DMS 273 (cell line): ENCODE results near the gene FXYD3.

Experiments used
- DNase-seq: peaks from one replicate; lab custom pipeline; 2025; ENCODE audit not compliant: unreplicated experiment; lab: John Stamatoyannopoulos, UW

The FXYD3 gene

GRCh38 chr19:35157431-35157830 lies 41.8 kb downstream of the FXYD3 start:
- no peak for DNase-seq

GRCh38 chr19:35159606-35160005 lies 44.0 kb downstream of the FXYD3 start:
- DNase-seq: no peak

GRCh38 chr19:35160629-35161433 lies 45.2 kb downstream of the FXYD3 start:
- no peak for DNase-seq

- DNase-seq: no peak
Observed at GRCh38 chr19:35161434-35161743, 45.8 kb downstream of the FXYD3 start.

- DNase-seq: no peak
Observed at GRCh38 chr19:35162471-35163326, 47.1 kb downstream of the FXYD3 start.

GRCh38 chr19:35164418-35164817 lies 48.8 kb downstream of the FXYD3 start:
- DNase-seq: no peak

GRCh38 chr19:35165200-35166058 lies 49.8 kb downstream of the FXYD3 start:
- no peak for DNase-seq

GRCh38 chr19:35166100-35167063 lies 50.8 kb downstream of the FXYD3 start:
- DNase-seq: no peak

GRCh38 chr19:35167251-35168119 lies 51.9 kb downstream of the FXYD3 start:
- no peak for DNase-seq

- no peak for DNase-seq
Observed at GRCh38 chr19:35168196-35168595, 52.6 kb downstream of the FXYD3 start.

- no peak for DNase-seq
Observed at GRCh38 chr19:35169221-35169995, 53.8 kb downstream of the FXYD3 start.

- no peak for DNase-seq
Observed at GRCh38 chr19:35170359-35171061, 54.9 kb downstream of the FXYD3 start.

- DNase-seq: no peak
Observed at GRCh38 chr19:35171730-35172129, 56.1 kb downstream of the FXYD3 start.
